Measurements from ENCODE around the gene PDLIM7.
"Not testable (repeated sequence)": the region's sequence is repeated elsewhere in the genome, so short reads cannot be mapped to it uniquely, and the experiment has no call there.

PDLIM7 gene

GRCh38 chr5:177497292-177498012 is at the start of gene PDLIM7:
PDLIM7 (minus strand) TSS chr5:177497604; CDS start chr5:177496512, 1,092 bp downstream.
- peak; percentile 86 for DNase-seq (ENCODE audit: low read depth)

GRCh38 chr5:177546258-177546741 is 48.9 kb upstream of the PDLIM7 start:
- no peak for DNase-seq (ENCODE audit: low read depth)

- no peak for DNase-seq (ENCODE audit: low read depth)
These were observed 48.3 kb upstream of the PDLIM7 start for GRCh38 chr5:177545487-177546257.

GRCh38 chr5:177542816-177543465 is 45.5 kb upstream of the PDLIM7 start:
- DNase-seq (ENCODE audit: low read depth) = no peak

GRCh38 chr5:177540438-177540837 is 43.0 kb upstream of the PDLIM7 start:
- no peak for DNase-seq (ENCODE audit: low read depth)

GRCh38 chr5:177539411-177539810 is 42.0 kb upstream of the PDLIM7 start:
- no peak for DNase-seq (ENCODE audit: low read depth)

- no peak for DNase-seq (ENCODE audit: low read depth)
These were observed 41.5 kb upstream of the PDLIM7 start for GRCh38 chr5:177538876-177539275.

GRCh38 chr5:177537389-177538361 is 40.3 kb upstream of the PDLIM7 start:
- DNase-seq (ENCODE audit: low read depth) = no peak

- no peak for DNase-seq (ENCODE audit: low read depth)
These were observed 39.0 kb upstream of the PDLIM7 start for GRCh38 chr5:177536386-177536785.

- DNase-seq (ENCODE audit: low read depth) = no peak
These were observed 37.7 kb upstream of the PDLIM7 start for GRCh38 chr5:177535125-177535524.

GRCh38 chr5:177534433-177534832 is 37.0 kb upstream of the PDLIM7 start:
- DNase-seq (ENCODE audit: low read depth) = not testable (repeated sequence)

- DNase-seq (ENCODE audit: low read depth) = no peak
These were observed 34.0 kb upstream of the PDLIM7 start for GRCh38 chr5:177531209-177531940.

GRCh38 chr5:177530638-177531037 is 33.2 kb upstream of the PDLIM7 start:
- no peak for DNase-seq (ENCODE audit: low read depth)

- DNase-seq (ENCODE audit: low read depth) = no peak
These were observed 32.1 kb upstream of the PDLIM7 start for GRCh38 chr5:177529247-177530203.

- no peak for DNase-seq (ENCODE audit: low read depth)
These were observed 31.2 kb upstream of the PDLIM7 start for GRCh38 chr5:177528631-177529030.

GRCh38 chr5:177527595-177527994 is 30.2 kb upstream of the PDLIM7 start:
- no peak for DNase-seq (ENCODE audit: low read depth)

GRCh38 chr5:177526791-177527190 is 29.4 kb upstream of the PDLIM7 start:
- DNase-seq (ENCODE audit: low read depth) = no peak

- no peak for DNase-seq (ENCODE audit: low read depth)
These were observed 28.8 kb upstream of the PDLIM7 start for GRCh38 chr5:177526191-177526590.

GRCh38 chr5:177524941-177525655 is 27.7 kb upstream of the PDLIM7 start:
- DNase-seq (ENCODE audit: low read depth) = no peak

Measured in stimulated activated CD8-positive, alpha-beta memory T cell treated with anti-CD3 and anti-CD28 coated beads, Interleukin-12 subunit alpha, Interleukin-12 subunit beta, amount 100 ng/mL, for 1 hour (primary cell).